Activated T-cell treated with anti-CD3 and anti-CD28 coated beads, Interleukin-2, amount 50 U/mL, for 72 hours (primary cell): ENCODE measurements around the gene UBXN7. TPM values are rescaled to one million over a fixed set of nuclear protein-coding genes. Genes with fewer than 3 reads are reported as not detected.

Source experiments
- ATAC-seq, 2 donors: fragments of 150-1000 bp; cut with Tn5 transposase; replicated peaks in 1 of 2; 2 replicates each; pipeline ENCODE4 v1.10.0; 2021; ENCODE audit warnings: moderate library complexity in 2 of 2, mild to moderate bottlenecking in 1 of 2
- DNase-seq, 2 donors: peaks; one replicate each; pipeline ENCODE4 v3.0.0; 2021 to 2022; ENCODE audit warnings: mixed read lengths in 1 of 2
- H3K27ac Mint-ChIP-seq: one replicate; pipeline ENCODE4 v1.8.0; 2022; ENCODE audit warnings: mild to moderate bottlenecking, moderate library complexity, mixed read lengths
- H3K27me3 Mint-ChIP-seq: one replicate; pipeline ENCODE4 v1.8.0; 2022; ENCODE audit warnings: low read depth, mixed read lengths
- H3K36me3 Mint-ChIP-seq, 2 donors: one replicate each; pipeline ENCODE4 v1.8.0; 2022; ENCODE audit warnings: mixed read lengths in 2 of 2, mild to moderate bottlenecking in 1 of 2; ENCODE audit not compliant: insufficient read depth in 2 of 2
- H3K4me1 Mint-ChIP-seq: one replicate; pipeline ENCODE4 v1.8.0; 2022; ENCODE audit warnings: low read depth, mixed read lengths
- H3K4me3 Mint-ChIP-seq, 2 donors: one replicate each; pipeline ENCODE4 v1.8.0; 2022; ENCODE audit warnings: mild to moderate bottlenecking in 2 of 2, mixed read lengths in 2 of 2, moderate library complexity in 2 of 2
- H3K9me3 Mint-ChIP-seq, 2 donors: one replicate each; pipeline ENCODE4 v1.8.0; 2022; ENCODE audit warnings: mixed read lengths in 2 of 2
- total RNA-seq, 2 donors: library from RNA; stranded (reverse); gene quantifications; one replicate each; pipeline ENCODE4 v1.2.3, GENCODE V29; 2022

The UBXN7 gene
- total RNA-seq, 2 donors from 2014 or later: 77.3 to 89.6 TPM

DNA sequence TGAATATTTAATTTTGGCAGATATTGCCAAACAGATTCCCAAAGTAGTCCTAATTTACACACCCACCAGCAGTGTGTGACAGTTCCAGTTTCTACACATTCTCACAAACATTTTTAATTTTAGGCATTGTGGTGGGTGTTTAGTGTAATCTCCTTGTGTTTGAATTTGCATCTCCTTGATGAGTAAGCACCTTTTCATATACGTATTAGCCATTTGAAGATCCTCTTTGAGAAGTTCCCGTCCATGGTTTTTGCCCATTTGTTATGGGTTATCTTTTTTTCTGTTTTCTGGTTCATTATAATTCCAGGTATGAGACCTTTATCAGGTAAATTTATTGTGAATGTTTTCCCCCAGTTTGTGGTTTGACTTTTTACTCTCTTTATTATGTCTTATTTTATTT lies 91.8 kb downstream of the UBXN7 start:
- Mint-ChIP-seq H3K4me3 (no peak overlapping the region), H3K27ac (no peak overlapping the region), H3K27me3 (no peaks in the 10 kb centered on the region), H3K9me3 (no peaks in the 10 kb centered on the region), H3K36me3 (no peaks in the 10 kb centered on the region), H3K4me1 (no peaks in the 10 kb centered on the region)
- ATAC-seq (no peak), DNase-seq (no peak)

DNA sequence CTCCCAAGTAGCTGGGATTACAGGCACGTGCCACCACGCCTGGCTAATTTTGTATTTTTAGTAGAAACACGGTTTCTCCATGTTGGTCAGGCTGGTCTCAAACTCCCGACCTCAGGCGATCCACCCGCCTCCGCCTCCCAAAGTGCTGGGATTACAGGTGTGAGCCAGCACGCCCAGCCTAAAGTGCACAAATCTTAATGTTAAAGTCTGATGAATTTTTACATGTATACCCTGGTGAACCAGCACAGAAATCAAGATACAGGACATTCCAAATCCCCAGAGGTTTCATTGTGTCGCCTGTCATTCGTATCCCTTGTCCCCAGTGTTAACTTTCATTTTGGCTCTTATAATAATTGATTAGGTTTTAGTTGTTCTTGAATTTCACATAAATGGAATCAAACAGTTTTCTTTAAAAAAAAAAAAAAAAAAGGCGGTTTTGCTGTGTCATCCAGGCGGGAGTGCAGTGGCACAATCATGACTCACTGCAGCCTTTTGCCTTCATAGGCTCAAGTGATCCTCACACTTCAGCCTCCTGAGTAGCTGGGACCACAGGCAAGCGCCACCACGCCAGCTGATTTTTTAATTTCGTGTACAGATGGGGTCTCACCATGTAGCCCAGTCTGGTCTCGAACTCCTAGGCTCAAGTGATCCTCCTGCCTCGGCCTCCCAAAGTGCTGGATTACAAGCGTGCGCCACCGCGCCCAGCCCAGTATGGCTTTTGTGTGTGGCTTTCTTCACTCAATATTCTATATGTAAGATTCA lies 92.6 kb downstream of the UBXN7 start:
- H3K4me3 Mint-ChIP-seq: no peak overlapping the region
- H3K27ac Mint-ChIP-seq: no peak overlapping the region
- ATAC-seq: peak in 1 of 2 donors; percentile 36

DNA sequence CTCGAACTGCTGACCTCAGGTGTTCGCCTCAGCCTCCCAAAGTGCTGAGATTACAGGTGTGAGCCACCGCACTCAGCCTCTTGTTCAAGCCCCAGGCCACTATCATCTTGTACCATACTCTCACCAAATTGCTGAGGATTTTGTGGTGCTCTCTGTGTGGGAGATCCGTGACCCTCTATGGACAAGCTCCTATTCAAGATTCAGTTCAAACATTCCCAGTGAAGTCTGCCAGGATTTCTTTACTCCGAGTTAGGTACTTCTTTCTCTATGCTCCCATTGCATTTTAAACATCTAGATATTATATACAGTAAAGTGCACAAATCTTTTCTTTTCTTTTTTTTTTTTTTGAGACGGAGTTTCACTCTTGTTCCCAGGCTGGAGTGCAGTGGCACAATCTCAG lies 93.2 kb downstream of the UBXN7 start:
- Mint-ChIP-seq H3K4me1 (no peaks in the 10 kb centered on the region), H3K27me3 (no peaks in the 10 kb centered on the region), H3K36me3 (no peaks in the 10 kb centered on the region), H3K27ac (no peak overlapping the region), H3K4me3 (no peak overlapping the region), H3K9me3 (no peaks in the 10 kb centered on the region)
- ATAC-seq (no peak), DNase-seq (no peak)

More for the DNA sequence above, 92.6 kb downstream of the UBXN7 start:
- Mint-ChIP-seq H3K27me3 (no peaks in the 10 kb centered on the region), H3K4me1 (no peaks in the 10 kb centered on the region), H3K36me3 (no peaks in the 10 kb centered on the region), H3K9me3 (no peaks in the 10 kb centered on the region)
- DNase-seq: no peak

DNA sequence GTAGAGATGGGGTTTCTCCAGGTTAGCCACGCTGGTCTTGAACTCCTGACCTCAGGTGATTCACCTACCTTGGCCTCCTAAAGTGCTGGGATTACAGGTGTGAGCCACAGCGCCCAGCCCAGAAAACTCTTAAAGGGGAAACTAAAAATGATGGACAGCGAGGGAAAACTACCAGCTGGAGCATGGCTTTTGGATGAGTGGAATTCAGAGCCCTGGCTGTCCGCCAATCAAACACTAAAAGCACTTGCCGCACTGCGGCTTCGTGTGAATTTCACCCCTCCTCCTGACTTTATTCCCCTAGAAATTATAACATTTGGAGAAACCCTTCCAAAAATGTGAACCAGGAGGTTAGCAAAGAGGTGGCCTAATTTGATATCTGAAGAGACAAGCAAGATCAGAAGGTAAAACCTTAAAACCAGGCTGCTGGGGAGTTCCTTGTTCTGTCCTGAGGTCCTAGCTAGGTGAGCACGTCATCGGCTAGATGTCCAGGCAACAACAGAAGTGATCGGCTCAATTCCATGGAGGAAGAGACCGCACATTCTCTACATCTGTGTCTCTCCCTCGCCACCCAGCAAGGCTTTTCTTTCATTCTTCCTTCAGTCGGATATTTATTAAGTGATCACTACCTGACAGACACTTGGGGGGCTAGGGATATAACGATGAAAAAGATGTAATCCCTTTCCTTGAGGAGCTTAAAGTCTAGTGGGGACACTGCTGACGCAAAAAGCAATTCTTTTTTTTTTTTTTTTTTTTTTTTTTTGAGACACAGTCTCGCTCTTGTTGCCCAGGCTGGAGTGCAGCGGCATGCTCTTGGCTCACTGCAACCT lies 95.7 kb downstream of the UBXN7 start:
- ATAC-seq (no peak), DNase-seq (no peak)
- Mint-ChIP-seq H3K4me3 (no peak overlapping the region), H3K4me1 (no peaks in the 10 kb centered on the region), H3K27ac (no peak overlapping the region), H3K27me3 (no peaks in the 10 kb centered on the region), H3K36me3 (no peaks in the 10 kb centered on the region), H3K9me3 (no peaks in the 10 kb centered on the region)

DNA sequence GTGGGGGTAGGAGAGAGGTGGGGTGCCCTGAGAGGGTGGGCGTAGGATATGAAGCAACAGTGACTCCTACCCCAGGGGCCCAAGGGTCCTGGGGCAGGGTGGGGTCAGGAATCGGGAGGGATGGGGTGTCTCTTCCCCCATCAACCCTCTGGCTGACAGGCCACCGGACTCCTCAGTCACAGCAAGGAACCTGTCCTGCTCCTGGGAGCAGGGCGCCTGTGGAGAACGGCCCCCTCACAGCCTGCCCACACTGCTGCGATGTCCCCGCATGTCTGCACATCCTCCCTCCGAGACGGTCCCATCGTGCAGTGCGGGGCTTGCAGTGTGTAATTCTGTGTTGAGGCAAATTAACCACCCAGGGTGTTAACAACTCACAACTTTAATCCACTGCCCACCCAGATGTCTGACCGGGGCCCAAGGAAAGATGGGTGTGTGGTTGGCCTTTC lies 96.7 kb downstream of the UBXN7 start:
- H3K4me1 Mint-ChIP-seq: no peaks in the 10 kb centered on the region
- no peaks in the 10 kb centered on the region for H3K36me3 Mint-ChIP-seq
- H3K4me3 Mint-ChIP-seq: no peak overlapping the region
- H3K27me3 Mint-ChIP-seq: no peaks in the 10 kb centered on the region
- H3K9me3 Mint-ChIP-seq: no peaks in the 10 kb centered on the region
- H3K27ac Mint-ChIP-seq: no peak overlapping the region
- DNase-seq: no peak
- no peak for ATAC-seq

DNA sequence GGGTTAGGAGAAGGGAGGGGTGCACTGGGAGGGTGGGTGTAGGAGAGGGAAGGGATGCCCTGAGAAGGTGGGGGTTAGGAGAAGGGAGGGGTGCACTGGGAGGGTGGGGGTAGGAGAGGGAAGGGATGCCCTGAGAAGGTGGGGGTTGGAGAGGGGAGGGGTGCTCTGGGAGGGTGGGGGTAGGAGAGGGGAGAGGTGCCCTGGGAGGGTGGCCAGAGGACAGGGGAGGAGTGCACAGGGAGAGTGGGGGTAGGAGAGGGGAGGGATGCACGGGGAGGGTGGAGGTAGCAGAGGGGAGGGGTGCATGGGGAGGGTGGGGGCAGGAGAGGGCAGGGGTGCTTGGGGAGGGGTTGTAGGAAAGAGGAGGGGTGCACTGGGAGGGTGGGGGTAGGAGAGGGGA lies 97.2 kb downstream of the UBXN7 start:
- Mint-ChIP-seq H3K4me3 (no peak overlapping the region), H3K9me3 (no peaks in the 10 kb centered on the region), H3K36me3 (no peaks in the 10 kb centered on the region), H3K4me1 (no peaks in the 10 kb centered on the region), H3K27me3 (no peaks in the 10 kb centered on the region), H3K27ac (no peak overlapping the region)
- ATAC-seq: no peak
- DNase-seq: no peak

DNA sequence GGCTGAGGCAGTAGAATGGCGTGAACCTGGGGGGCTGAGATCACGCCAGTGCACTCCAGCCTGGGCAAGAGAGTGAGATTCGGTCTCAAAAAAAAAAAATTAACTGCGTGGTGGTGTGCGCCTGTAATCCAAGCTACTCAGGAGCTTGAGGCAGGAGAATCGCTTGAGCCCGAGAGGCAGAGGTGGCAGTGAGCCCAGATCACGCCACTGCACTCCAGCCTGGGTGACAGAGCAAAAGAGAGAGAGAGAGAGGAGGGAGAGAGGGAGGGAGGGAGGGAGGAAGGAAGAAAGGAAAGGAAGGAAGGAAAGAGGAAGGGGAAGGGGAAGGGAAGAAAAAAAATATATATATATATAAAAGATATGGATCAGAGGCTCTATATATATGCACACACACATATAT lies 100.1 kb downstream of the UBXN7 start:
- Mint-ChIP-seq H3K27ac (no peak overlapping the region), H3K36me3 (no peaks in the 10 kb centered on the region), H3K4me3 (no peak overlapping the region), H3K4me1 (no peaks in the 10 kb centered on the region), H3K9me3 (no peaks in the 10 kb centered on the region), H3K27me3 (no peaks in the 10 kb centered on the region)
- ATAC-seq (no peak), DNase-seq (no peak)

DNA sequence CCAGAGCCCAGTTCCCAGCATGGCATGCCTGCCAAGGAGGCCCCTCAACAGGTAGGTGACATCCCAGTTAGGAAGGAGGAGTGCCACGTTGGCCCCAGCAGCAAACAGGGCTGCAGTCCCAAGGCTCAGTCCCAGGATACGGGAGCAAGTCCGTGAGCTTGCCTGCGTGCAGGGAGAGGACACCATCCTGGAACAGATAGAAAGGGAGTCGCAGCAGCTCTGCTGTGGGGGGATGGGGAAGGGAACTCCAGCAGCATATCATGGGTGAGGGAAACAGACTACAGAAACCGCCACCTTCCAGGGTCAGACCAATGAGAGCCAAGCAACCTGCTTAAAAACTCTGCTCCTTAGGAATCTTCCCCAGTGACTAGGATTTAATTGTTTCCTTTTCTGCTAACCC lies 104.8 kb downstream of the UBXN7 start:
- no peaks in the 10 kb centered on the region for H3K4me1 Mint-ChIP-seq
- no peaks in the 10 kb centered on the region for H3K36me3 Mint-ChIP-seq
- no peak overlapping the region for H3K27ac Mint-ChIP-seq
- H3K27me3 Mint-ChIP-seq: no peaks in the 10 kb centered on the region
- ATAC-seq (no peak), DNase-seq (no peak)
- H3K4me3 Mint-ChIP-seq: no peak overlapping the region
- no peaks in the 10 kb centered on the region for H3K9me3 Mint-ChIP-seq

DNA sequence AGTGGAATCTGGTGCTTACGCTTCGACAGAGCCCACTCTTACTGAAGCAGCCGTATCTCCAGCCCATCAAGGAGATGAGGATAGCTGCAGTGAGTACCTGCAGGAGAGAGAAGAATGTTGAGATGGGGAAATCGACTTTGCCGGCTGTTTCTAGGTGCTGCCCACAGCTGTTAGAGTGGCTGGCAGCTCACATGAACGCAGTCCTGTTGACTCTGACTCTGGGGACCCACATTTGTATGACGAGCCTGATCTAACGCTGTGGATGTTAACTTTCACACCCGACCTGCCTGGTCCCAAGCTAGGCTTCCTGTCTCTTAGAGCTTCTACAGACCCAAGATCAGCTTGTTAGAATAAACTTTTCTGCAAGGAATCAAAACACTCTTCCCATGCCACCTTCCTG lies 105.3 kb downstream of the UBXN7 start:
- H3K4me3 Mint-ChIP-seq: no peak overlapping the region
- no peak for DNase-seq
- H3K9me3 Mint-ChIP-seq: no peaks in the 10 kb centered on the region
- no peaks in the 10 kb centered on the region for H3K27me3 Mint-ChIP-seq
- H3K36me3 Mint-ChIP-seq: no peaks in the 10 kb centered on the region
- no peaks in the 10 kb centered on the region for H3K4me1 Mint-ChIP-seq
- ATAC-seq: no peak
- no peak overlapping the region for H3K27ac Mint-ChIP-seq

DNA sequence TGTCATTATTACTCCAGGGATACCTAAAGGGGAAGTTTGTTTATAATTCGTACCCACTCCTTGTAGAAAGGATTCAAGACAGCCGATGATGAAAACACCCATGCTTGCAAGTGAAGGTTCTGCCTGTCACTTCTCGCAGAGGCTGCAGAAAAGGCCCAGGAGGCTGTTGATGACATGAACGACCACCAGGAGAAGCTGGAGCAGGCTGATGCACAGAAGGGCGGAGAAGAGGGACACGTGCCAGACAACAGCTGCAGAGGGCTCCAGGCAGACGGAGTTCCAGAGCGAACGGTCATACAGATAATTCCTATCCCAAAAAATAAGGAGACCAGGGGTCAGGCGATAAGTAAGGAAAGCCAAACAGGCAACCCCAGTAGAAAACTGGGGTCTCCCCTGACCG lies 108.5 kb downstream of the UBXN7 start:
- DNase-seq (no peak), ATAC-seq (no peak)
- Mint-ChIP-seq H3K4me3 (no peak overlapping the region), H3K27me3 (no peaks in the 10 kb centered on the region), H3K27ac (no peak overlapping the region), H3K9me3 (no peaks in the 10 kb centered on the region), H3K4me1 (peaks cover 6% of the 10 kb centered on the region), H3K36me3 (no peaks in the 10 kb centered on the region)

DNA sequence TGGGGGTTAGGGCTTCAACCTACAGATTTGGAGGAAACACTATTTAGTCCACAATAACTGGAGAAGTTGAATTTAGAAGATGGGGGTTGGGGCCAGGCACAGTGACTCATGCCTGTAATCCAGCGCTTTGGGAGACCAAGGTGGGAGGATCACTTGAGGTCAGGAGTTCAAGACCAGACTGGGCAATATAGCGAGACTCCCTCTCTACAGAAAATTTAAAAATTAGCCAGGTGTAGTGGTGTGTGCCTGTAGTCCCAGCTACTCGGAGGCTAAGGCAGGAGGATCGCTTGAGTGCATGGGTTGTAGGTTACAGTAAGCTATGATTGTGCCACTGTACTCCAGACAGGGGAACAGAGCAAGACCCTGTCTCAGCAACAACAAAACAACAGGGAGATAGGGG lies 109.2 kb downstream of the UBXN7 start:
- no peak for DNase-seq
- no peaks in the 10 kb centered on the region for H3K27me3 Mint-ChIP-seq
- peaks cover 0 to under 1% of the 10 kb centered on the region in 2 donors for H3K36me3 Mint-ChIP-seq
- no peak overlapping the region for H3K4me3 Mint-ChIP-seq
- no peaks in the 10 kb centered on the region for H3K9me3 Mint-ChIP-seq
- peaks cover 6% of the 10 kb centered on the region for H3K4me1 Mint-ChIP-seq
- ATAC-seq: no peak
- no peak overlapping the region for H3K27ac Mint-ChIP-seq

DNA sequence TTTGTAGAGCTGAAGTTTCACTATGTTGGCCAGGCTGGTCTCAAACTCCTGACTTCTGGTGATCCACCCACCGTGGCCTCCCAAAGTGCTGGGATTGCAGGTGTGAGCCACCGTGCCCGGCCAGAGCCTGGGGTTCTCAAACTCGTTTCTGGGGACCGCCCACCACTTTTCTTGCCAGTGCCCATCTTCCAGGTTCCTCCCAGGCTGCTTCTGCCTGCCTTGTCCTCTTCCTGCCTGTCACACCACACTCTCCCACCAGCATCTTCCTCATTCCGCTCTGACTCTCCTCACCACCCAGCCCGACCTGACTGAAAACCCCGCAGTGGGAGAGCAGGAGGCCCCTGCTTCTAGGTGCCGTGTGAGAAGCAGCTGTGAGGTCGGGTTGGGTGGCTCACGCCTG lies 111.1 kb downstream of the UBXN7 start:
- Mint-ChIP-seq H3K4me1 (peaks cover 6% of the 10 kb centered on the region), H3K27ac (no peak overlapping the region), H3K36me3 (peaks cover 2 to 5% of the 10 kb centered on the region in 2 donors), H3K9me3 (no peaks in the 10 kb centered on the region), H3K4me3 (no peak overlapping the region), H3K27me3 (no peaks in the 10 kb centered on the region)
- DNase-seq: no peak
- ATAC-seq: no peak

DNA sequence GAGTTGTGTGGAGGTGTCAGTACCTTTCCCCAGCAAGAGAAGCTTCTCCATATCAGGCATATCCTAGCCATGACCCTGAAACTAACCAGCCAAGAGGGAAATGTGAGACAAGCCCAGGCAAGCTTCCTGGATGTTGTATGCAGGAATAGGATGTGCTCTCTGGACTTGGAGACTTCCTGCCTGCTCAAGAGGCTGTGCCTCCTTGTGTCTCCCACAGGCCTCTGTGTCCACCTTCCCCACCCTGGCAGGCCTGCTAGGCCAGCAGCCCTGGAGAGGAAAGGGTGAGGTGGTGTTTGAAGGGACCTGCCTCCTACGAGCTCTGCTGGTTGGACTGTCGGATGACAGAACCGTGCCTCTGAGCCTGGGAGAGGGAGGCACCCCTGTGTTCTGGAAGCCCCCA lies 112.1 kb downstream of the UBXN7 start:
- peaks cover 6% of the 10 kb centered on the region for H3K4me1 Mint-ChIP-seq
- no peaks in the 10 kb centered on the region for H3K27me3 Mint-ChIP-seq
- ATAC-seq (no peak), DNase-seq (no peak)
- peaks cover 2 to 5% of the 10 kb centered on the region in 2 donors for H3K36me3 Mint-ChIP-seq
- no peak overlapping the region for H3K4me3 Mint-ChIP-seq
- H3K9me3 Mint-ChIP-seq: no peaks in the 10 kb centered on the region
- H3K27ac Mint-ChIP-seq: no peak overlapping the region
